ENCODE measurements around the gene TMA7.

TMA7 gene

GRCh38 chr3:48423883-48424695 is 16.0 kb upstream of the TMA7 start:
- DNase-seq: no peak

GRCh38 chr3:48425281-48425812 is 14.7 kb upstream of the TMA7 start:
- no peak for DNase-seq

- DNase-seq: no peak
Measured at GRCh38 chr3:48426401-48426909, 13.6 kb upstream of the TMA7 start.

- DNase-seq: no peak
Measured at GRCh38 chr3:48426944-48427629, 13.0 kb upstream of the TMA7 start.

GRCh38 chr3:48427630-48427962 is 12.5 kb upstream of the TMA7 start:
- no peak for DNase-seq

- DNase-seq: no peak
Measured at GRCh38 chr3:48428088-48428571, 11.9 kb upstream of the TMA7 start.

- DNase-seq: no peak
Measured at GRCh38 chr3:48428572-48429316, 11.3 kb upstream of the TMA7 start.

GRCh38 chr3:48429317-48429959 is 10.6 kb upstream of the TMA7 start:
- no peak for DNase-seq

- no peak for DNase-seq
Measured at GRCh38 chr3:48429960-48430707, 9.9 kb upstream of the TMA7 start, which contains the start of gene PLXNB1. Gene PLXNB1, minus strand, starts transcription at chr3:48430086. Its CDS starts 5,475 bp downstream, at chr3:48424611.

GRCh38 chr3:48430708-48431101 is 9.4 kb upstream of the TMA7 start:
- DNase-seq: no peak

- no peak for DNase-seq
Measured at GRCh38 chr3:48431224-48432029, 8.6 kb upstream of the TMA7 start.

- DNase-seq: no peak
Measured at GRCh38 chr3:48432411-48433371, 7.4 kb upstream of the TMA7 start.

GRCh38 chr3:48433472-48434118 is 6.5 kb upstream of the TMA7 start:
- no peak for DNase-seq

GRCh38 chr3:48434591-48435222 is 5.3 kb upstream of the TMA7 start:
- no peak for DNase-seq

- no peak for DNase-seq
Measured at GRCh38 chr3:48435223-48435595, 4.8 kb upstream of the TMA7 start.

GRCh38 chr3:48435774-48436476 is 4.1 kb upstream of the TMA7 start:
- peak; percentile 33 to 75 for DNase-seq

GRCh38 chr3:48436477-48436787 is 3.6 kb upstream of the TMA7 start:
- no peak for DNase-seq

- DNase-seq: no peak
Measured at GRCh38 chr3:48436855-48437254, 3.2 kb upstream of the TMA7 start.

All from cerebellar nuclear complex (tissue), 1 donor.